HG03457 (cell line): ENCODE results near the gene MALL.
"Not testable (repeated sequence)": the region's sequence is repeated elsewhere in the genome, so short reads cannot be mapped to it uniquely, and the experiment has no call there.

Experiments used
- ATAC-seq: cut with Tn5 transposase; IDR thresholded peaks from one replicate; pipeline ENCODE4 v1.9.1; 2021; ENCODE audit warnings: moderate number of reproducible peaks; ENCODE audit not compliant: unreplicated experiment

The MALL gene

GRCh38 chr2:110115291-110116032 lies at the start of gene MALL:
TSS of gene MALL (minus strand) at chr2:110115822. CDS start at chr2:110115792, 30 bp downstream.
- no peak for ATAC-seq

GRCh38 chr2:110157153-110157793 lies 41.7 kb upstream of the MALL start:
- ATAC-seq: no peak

- ATAC-seq: not testable (repeated sequence)
Observed at GRCh38 chr2:110154828-110155227, 39.2 kb upstream of the MALL start.

- not testable (repeated sequence) for ATAC-seq
Observed at GRCh38 chr2:110154188-110154587, 38.6 kb upstream of the MALL start.

DNA sequence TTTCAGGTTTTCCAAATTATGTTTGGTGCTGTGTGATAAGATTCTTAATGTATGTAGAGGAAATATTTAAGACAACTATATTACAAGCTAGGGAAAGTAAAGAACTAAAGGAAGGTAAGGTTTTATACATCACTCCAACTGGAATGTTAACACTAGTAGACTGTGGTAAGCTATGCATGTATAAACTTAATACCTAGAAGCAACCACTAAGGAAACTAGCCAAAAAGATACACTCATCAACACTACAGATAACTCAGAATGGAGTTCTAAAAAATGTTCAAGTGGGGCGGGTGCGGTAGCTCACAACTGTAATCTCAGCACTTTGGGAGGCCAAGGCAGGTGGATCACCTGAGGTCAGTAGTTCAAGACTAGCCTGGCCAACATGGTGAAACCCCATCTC lies 37.8 kb upstream of the MALL start:
- no peak for ATAC-seq

- no peak for ATAC-seq
Observed at GRCh38 chr2:110152943-110153342, 37.3 kb upstream of the MALL start.

- ATAC-seq: no peak
Observed at GRCh38 chr2:110149330-110150220, 34.0 kb upstream of the MALL start.

DNA sequence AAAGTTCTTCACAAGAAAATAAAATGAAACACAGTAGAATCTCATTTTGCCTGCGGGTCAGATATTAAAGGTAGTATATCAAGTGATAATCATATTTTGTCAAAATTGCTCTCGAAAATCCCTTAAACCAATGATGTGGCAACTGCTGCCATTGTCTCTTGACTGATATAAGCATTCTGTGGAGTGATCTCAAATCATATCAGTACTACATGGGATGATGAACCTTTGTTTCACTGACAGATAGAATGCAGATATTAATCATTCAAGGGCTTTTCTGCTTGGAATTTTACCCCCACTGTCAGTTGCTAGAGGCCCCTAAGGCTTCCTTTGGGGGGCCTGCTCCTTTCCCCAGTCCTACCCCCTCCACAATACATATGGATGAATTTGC lies 31.3 kb upstream of the MALL start:
- no peak for ATAC-seq

DNA sequence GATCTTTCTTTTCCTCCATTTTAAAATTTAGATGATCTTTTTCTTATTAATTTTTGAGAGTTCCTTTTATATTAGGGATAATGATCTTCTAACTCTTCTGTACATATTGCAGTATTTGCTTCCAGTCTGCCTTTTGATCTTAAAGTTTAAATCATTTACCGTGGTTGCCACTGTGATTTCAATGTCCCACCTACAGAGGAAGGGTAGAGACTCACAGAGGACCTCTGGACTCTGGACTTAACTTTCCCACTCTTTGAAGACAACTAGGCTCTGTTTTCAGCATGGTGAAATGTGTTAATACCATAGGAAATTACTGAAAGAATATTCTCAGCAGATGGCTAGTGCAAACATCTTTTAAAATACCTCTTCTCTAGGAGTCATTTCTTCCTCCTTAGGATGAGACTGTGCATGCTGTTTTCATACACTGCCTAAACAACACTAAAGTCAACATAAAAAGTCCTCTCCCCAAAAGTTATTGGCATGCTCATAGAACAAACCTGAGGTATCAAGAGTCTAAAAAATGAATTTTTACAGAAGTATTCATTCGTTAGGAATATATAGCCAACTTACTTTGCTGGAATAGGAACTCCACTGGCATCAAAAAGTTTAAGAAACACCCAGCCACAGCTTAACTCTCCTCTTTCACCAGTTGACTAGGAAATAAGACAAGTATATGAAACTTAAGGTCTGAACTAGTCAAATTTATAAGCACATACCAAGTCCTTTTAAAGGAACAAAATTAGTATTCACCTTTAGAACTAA lies 30.7 kb upstream of the MALL start:
- ATAC-seq: no peak

DNA sequence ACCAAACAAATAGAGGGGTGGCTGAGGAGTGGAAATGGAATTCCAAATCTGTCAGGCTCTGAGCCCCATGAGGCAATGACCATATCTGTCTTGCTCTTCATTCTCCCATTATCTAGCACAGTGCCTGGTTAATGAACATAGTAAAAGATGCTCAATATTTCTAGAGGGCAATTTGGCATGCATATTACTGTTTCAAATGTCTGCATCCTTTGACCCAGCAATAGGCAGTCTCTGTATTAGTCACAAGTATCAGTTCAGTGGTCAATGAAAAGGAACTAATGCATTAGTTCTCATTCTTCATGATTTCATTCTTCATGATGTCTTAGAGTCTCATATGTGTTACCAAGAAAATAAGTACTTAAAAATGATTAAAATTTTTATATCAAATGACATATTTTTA lies 28.4 kb upstream of the MALL start:
- no peak for ATAC-seq

- no peak for ATAC-seq
Observed at GRCh38 chr2:110140401-110140800, 24.8 kb upstream of the MALL start.

DNA sequence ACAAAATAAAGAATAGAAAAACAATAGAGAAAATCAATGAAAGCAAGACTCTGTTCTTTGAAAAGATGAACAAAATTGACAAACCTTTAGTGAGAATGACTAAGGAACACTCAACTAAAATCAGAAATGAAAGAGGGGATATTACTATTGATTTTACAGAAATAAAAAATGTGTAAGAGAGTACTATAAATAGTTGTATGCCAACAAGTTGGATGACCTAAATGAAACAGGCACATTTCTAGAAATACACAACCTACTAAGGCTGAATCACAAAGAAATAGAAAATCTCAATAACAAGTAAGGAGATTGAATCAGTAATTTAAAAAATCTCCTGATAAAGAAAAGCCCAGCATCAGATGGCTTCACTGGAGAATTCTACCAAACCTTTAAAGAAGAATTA lies 18.4 kb upstream of the MALL start:
- ATAC-seq: no peak

DNA sequence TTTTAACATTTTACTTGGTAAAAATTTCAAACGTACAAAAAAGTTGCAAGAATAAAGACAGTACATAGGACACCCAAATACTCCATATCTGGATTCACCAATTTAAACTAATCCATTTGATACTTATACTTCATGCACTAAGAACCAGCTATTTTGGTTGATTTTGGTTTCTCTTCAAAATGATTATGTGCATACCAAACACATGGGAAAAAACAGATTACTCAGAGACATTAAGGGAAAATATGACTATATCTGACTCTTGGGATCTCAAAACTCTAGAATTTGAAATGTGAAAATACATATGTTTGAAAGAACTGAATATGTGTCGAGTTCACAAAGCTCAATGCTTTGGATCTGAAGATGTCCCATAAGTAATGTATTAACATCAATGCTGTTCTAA lies 15.5 kb upstream of the MALL start:
- no peak for ATAC-seq

DNA sequence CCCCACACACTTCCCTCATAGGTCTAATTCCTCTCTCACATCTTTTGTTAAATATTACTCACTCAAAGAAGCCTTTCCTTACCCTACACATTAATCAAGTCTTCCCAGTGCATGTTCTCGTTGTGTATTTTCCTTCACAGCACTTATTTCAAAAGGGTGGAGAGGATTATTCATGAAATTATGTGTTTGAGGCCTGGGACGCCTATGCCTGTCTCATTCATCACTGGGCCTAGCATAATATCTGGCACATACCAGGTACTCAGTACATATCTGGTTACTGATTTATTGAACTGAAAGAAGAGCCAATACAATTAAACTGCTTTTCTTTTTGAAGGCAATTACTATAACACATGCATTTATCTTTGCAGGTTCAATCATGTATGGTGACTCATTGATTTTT lies 15.1 kb upstream of the MALL start:
- no peak for ATAC-seq

DNA sequence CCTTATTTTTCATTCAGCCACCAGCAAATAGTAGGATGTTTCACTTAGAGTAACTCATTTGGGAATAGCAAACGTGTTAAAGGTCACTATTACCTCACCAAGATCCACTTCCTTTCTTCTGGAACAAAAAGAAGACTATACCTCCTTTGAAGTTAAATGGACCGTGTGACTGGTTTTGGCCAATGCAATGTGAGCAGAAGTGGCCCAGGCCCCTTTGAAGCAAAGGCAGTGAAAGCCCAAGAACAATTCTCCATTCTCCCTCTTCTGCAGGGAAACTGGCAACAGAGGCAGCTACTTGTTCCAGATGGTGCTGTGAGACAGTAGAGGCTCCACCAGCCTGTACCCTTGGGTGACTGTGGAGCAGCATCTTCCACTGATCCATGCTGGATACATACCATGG lies 11.3 kb upstream of the MALL start:
- ATAC-seq: no peak

DNA sequence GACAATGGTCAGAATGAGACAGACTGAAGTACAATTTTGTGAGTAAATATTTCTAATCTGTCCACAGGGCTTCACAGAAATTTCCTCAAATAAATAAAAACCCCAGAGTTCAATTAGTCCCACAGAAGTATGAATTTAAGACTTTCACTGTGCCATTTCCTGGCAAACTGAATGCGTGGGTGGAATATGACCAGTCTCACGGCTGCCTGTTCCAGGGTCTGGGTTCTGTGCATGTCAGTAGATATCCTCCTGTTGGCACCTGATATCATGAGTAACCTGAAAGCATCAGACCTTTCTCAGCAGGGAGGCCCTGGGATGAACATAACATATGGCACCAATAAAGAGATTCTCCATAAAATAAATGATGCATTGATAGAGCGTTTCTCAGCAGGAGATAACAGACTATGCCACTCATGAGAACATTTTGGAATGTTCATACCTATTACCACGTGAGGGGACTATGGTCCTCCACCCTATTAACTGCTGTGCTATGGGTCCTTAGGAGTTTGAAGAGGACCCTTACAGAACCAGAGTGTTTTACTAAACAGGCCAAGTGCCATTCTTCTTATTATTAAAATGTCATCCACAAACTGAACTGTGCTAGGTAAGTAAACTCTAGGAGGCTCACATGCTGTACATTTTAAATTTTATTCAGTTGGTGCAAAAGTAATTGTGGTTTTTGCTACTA lies 10.6 kb upstream of the MALL start:
- no peak for ATAC-seq

DNA sequence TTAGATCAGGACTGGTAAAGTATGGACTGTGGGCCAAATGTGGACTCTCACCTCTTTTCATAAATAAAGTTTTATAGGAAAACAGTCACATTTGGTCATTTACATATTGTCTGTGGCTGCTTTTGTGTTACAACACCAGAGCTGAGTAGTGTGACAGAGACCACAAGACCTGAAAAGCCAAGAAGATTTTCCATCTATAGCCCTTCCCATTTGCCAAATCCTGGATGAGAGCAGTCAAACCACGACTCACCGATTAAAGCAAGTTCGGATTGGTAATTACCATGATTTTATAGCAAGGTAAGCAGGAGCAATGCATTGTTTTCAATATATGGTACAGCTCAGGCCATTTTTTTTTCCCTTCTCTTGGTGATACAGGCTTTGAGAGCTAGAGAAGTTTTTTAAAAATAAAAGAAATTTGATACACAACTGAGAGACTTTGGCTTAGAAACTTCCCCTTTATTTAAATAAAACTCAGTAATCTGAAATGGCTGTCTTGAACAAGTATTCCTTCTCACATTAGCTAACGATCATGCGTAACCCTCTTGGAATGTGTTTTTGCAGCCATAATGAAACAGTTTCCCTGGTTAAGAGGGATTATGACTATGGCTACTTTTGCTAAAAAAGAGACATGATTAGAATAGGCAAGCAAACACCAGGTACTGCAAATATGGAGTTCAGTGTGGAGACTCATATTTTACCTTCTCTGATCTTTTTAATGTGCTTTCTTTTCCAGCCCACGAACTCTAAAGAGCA lies 9.5 kb upstream of the MALL start:
- ATAC-seq: no peak

- no peak for ATAC-seq
Observed at GRCh38 chr2:110124038-110124825, 8.6 kb upstream of the MALL start.

DNA sequence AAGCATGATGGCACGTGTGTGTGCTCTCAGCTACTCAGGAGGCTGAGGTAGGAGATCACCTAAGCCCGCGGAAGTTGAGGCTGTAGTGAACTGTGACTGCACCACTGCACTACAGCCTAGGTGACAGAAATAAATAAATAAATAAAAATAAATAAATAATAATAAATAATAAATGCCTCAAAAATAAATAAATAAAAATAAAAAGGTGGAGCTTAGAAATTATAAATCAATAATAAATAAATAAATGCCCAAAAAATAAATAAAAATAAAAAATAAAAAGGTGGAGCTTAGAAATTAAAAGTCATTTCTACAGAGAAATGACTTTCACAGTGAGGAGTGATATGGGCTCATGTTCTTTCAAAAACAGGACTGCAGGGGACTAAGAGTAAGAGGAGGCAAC lies 6.0 kb upstream of the MALL start:
- no peak for ATAC-seq
